Lower lobe of right lung (tissue), 2 donors: ENCODE measurements around the gene AMPD2. TPM values are rescaled to one million over a fixed set of nuclear protein-coding genes. Genes with fewer than 3 reads are reported as not detected.
A peak's percentile ranks its signal among the peaks of the same experiment; 100 is the strongest.

Experiments
- ATAC-seq, 2 donors: fragments of 200-7000 bp; cut with Tn5 transposase; one replicate each; pipeline ENCODE4 v1.9.1; 2020 to 2022; ENCODE audit warnings: mild to moderate bottlenecking in 2 of 2, moderate library complexity in 2 of 2
- DNase-seq: peaks from one replicate; pipeline ENCODE4 v3.0.0-alpha.2; 2020
- H3K27ac ChIP-seq: fragments of 200-600 bp; one replicate; pipeline ENCODE4 v1.8.0; 2022
- H3K27me3 ChIP-seq: fragments of 200-600 bp; one replicate; pipeline ENCODE4 v1.8.0; 2022; ENCODE audit warnings: low read depth
- H3K36me3 ChIP-seq: fragments of 200-600 bp; one replicate; pipeline ENCODE4 v1.8.0; 2022; ENCODE audit warnings: mild to moderate bottlenecking
- H3K4me1 ChIP-seq: fragments of 200-600 bp; one replicate; pipeline ENCODE4 v1.8.0; 2022
- H3K4me3 ChIP-seq: fragments of 200-600 bp; one replicate; pipeline ENCODE4 v1.8.0; 2022; ENCODE audit warnings: mild to moderate bottlenecking
- H3K9me3 ChIP-seq: fragments of 200-600 bp; one replicate; pipeline ENCODE4 v1.8.0; 2022
- intact Hi-C: fragments of 100-400 bp; cut with DNase I; formaldehyde crosslinking; loops from one replicate; pipeline ENCODE4 v1.11.0; 2022
- total RNA-seq: library from RNA; stranded (reverse); fragmentation: NEBNext Ultra II Directional; extraction: Animal tissue kit (Norgen Biotek cat#: 25700); gene quantifications from one replicate; pipeline ENCODE4 v1.2.1, GENCODE V29; 2021
- TF ChIP-seq, protein P1 (sequence below): fragments of 200-600 bp; IDR thresholded peaks from one replicate; pipeline ENCODE4 v1.8.0; 2022; ENCODE audit warnings: antibody characterized with exemption, mild to moderate bottlenecking
- donor health status: DM: no; HTN: yes; CAD: no; lungs with severe emphysema.

The AMPD2 gene
- total RNA-seq, 1 donor from 2014 or later = 55.9 TPM

DNA sequence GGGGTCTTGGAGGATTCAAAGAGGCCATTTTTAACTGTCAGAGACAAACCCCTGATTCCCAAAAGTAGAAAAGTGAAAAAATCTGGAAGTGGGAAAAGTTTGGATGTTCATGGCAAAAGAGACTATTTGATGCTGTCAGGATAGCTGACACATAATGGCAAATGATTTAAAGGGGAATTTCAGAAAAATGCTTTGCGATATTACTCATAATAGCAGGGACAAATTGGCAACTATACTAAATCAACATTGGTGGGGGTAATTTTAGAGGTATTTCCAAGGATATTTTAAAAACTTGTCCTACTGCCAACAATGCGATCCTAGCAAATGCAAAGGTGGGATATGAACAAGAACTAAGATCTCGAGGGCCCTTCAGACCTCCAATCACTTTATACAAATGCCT is 31.0 kb downstream of the AMPD2 start:
- intact Hi-C loops = no loop called here
- ATAC-seq = no peak
- H3K27me3 ChIP-seq = no peaks in the 10 kb centered on the region
- no peak for DNase-seq
- H3K4me1 ChIP-seq = peaks cover 7% of the 10 kb centered on the region
- H3K4me3 ChIP-seq = no peak overlapping the region
- H3K36me3 ChIP-seq = no peaks in the 10 kb centered on the region
- H3K9me3 ChIP-seq = no peaks in the 10 kb centered on the region
- H3K27ac ChIP-seq = no peak overlapping the region
- TF ChIP-seq, protein P1, sequence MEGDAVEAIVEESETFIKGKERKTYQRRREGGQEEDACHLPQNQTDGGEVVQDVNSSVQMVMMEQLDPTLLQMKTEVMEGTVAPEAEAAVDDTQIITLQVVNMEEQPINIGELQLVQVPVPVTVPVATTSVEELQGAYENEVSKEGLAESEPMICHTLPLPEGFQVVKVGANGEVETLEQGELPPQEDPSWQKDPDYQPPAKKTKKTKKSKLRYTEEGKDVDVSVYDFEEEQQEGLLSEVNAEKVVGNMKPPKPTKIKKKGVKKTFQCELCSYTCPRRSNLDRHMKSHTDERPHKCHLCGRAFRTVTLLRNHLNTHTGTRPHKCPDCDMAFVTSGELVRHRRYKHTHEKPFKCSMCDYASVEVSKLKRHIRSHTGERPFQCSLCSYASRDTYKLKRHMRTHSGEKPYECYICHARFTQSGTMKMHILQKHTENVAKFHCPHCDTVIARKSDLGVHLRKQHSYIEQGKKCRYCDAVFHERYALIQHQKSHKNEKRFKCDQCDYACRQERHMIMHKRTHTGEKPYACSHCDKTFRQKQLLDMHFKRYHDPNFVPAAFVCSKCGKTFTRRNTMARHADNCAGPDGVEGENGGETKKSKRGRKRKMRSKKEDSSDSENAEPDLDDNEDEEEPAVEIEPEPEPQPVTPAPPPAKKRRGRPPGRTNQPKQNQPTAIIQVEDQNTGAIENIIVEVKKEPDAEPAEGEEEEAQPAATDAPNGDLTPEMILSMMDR = no peak

DNA sequence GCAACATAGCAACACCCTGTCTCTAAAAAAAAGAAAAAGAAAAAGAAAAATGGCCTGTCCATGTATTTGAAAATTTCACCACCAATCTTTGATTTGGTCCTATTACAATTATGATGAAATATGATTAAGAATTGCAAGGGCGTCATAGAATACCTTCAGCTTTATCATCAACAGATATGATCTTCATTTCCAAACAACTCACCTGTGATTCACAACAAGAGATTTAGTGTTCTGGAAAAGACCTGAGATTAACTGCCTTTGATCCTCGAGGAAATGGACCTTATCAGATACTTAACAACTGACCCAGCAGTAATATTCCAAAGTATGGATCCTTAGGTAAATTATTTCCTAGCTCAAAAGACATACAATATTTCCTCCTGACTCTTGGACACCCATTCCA is 32.8 kb downstream of the AMPD2 start:
- TF ChIP-seq, protein P1 = no peak
- no peaks in the 10 kb centered on the region for H3K9me3 ChIP-seq
- no peaks in the 10 kb centered on the region for H3K27me3 ChIP-seq
- intact Hi-C loops = no loop called here
- H3K27ac ChIP-seq = no peak overlapping the region
- H3K4me3 ChIP-seq = no peak overlapping the region
- no peak for DNase-seq
- ATAC-seq = no peak
- H3K4me1 ChIP-seq = peaks cover 11% of the 10 kb centered on the region
- H3K36me3 ChIP-seq = no peaks in the 10 kb centered on the region

DNA sequence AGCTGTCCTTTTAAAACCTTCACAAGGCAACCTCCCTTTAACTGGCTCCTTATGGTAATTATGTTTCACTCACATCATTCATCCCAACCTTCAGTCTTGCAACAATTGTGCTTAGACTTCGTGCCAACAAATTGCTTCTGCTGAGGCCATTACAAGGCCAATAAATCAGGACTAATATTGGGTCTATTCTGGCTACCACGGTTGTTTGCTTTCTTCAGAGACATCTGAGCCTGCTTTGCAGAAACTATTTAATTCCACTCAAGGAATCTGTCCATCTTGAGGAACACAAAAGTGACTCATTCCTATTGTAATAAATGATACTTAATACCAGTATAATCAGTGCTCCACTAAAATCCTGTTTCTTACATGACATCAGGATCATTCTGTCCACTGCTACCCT is 33.7 kb downstream of the AMPD2 start:
- TF ChIP-seq, protein P1 = no peak
- H3K4me3 ChIP-seq = no peak overlapping the region
- intact Hi-C loops = no loop called here
- H3K9me3 ChIP-seq = no peaks in the 10 kb centered on the region
- no peak overlapping the region for H3K27ac ChIP-seq
- peaks cover 11% of the 10 kb centered on the region for H3K4me1 ChIP-seq
- no peaks in the 10 kb centered on the region for H3K27me3 ChIP-seq
- H3K36me3 ChIP-seq = no peaks in the 10 kb centered on the region
- no peak for ATAC-seq
- no peak for DNase-seq

DNA sequence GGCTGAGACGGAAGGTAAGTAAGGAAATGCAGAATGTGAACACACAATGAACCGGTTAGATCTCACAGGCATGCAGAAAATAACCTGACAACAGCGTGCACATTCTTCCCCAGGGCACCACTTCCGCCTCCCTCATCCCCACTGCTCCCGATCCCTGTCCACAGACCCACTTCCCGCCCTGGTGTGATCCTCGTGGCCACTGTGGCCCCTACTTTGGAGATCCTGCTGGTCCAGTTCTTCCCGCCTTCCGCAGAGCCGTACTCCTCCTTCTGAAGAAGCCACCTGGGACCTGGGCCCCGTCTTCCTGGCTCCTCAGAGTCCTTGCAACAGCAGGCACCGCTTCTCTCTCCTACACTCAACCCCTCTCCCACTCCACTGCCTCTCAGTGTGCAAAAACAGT is 34.9 kb downstream of the AMPD2 start:
- Histone ChIP-seq H3K9me3 (no peaks in the 10 kb centered on the region), H3K4me1 (peaks cover 11% of the 10 kb centered on the region), H3K4me3 (no peak overlapping the region), H3K36me3 (peaks cover 7% of the 10 kb centered on the region), H3K27me3 (no peaks in the 10 kb centered on the region), H3K27ac (no peak overlapping the region)
- ATAC-seq = no peak
- TF ChIP-seq, protein P1 = no peak
- no peak for DNase-seq
- intact Hi-C loops = no loop called here

- H3K27ac ChIP-seq = peak within 1 kb of the TSS; percentile 88
Measured at GRCh38 chr1:109655615-109656519, 36.2 kb downstream of the AMPD2 start, which contains the start of gene GSTM4. Gene GSTM4 (plus strand): TSS chr1:109656099. CDS start chr1:109656390, 291 bp downstream.

More at GRCh38 chr1:109655615-109656519, 36.2 kb downstream of the AMPD2 start, which contains the start of gene GSTM4:
- H3K27me3 ChIP-seq = no peaks in the 10 kb centered on the region
- intact Hi-C loops = no loop called here
- DNase-seq = peak; percentile 91
- H3K4me3 ChIP-seq = peak within 1 kb of the TSS; percentile 79
- peaks cover 11% of the 10 kb centered on the region for H3K4me1 ChIP-seq
- TF ChIP-seq, protein P1 = no peak
- H3K36me3 ChIP-seq = peaks cover 20% of the 10 kb centered on the region
- peak; percentile 95 to 98 for ATAC-seq
- H3K9me3 ChIP-seq = no peaks in the 10 kb centered on the region
